ENCODE measurements around the gene RC3H2.

RC3H2 gene

DNA sequence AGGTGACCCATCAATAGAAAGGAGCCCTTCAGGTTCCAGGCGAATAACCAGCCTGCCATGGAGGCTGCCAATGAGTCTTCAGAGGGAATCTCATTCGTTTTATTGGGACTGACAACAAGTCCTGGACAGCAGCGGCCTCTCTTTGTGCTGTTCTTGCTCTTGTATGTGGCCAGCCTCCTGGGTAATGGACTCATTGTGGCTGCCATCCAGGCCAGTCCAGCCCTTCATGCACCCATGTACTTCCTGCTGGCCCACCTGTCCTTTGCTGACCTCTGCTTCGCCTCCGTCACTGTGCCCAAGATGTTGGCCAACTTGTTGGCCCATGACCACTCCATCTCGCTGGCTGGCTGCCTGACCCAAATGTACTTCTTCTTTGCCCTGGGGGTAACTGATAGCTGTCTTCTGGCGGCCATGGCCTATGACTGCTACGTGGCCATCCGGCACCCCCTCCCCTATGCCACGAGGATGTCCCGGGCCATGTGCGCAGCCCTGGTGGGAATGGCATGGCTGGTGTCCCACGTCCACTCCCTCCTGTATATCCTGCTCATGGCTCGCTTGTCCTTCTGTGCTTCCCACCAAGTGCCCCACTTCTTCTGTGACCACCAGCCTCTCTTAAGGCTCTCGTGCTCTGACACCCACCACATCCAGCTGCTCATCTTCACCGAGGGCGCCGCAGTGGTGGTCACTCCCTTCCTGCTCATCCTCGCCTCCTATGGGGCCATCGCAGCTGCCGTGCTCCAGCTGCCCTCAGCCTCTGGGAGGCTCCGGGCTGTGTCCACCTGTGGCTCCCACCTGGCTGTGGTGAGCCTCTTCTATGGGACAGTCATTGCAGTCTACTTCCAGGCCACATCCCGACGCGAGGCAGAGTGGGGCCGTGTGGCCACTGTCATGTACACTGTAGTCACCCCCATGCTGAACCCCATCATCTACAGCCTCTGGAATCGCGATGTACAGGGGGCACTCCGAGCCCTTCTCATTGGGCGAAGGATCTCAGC is 104.8 kb downstream of the RC3H2 start, which contains the start of gene OR1K1:
OR1K1 (plus strand) TSS at position 58 of the 995 bp plus-strand sequence; CDS start at position 58, 0 bp downstream.
- no peak for DNase-seq (ENCODE audit: low read depth)

DNA sequence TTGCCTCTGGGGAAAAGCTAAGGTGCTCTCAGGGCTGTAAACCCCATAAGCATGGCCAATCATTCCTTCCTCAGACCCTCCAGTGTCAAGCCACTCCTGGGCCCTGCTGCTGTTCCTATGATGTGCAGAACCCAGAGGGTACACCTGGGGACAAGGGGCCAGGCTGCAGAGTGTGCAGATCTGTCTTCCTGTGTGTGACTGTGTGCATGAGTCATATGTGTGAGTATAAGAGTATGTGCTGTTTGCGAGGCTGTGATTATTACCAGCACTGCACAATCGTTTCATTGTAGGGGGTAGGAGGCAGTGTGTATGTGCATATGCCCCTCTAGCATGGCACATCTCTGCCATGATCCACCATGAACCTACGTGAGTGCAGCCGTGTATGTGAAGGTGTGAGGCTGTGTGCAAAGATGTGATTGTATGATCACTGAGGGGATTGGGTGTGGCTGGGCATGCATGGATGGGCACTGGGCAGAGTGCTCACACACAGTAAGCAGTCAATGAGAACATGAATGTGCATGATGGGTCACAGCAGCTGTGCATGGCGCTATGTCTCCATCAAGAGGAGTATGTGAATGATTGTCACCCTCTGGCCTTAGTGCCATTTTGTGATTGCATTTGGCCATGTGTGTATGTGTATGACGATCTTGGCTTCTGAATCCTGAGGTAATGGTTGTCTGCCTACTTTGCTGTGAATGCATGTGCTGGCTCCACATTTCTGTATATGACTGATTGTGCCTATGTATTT is 107.7 kb downstream of the RC3H2 start:
- no peak for DNase-seq (ENCODE audit: low read depth)
